ENCODE results near the gene SUSD3.

Gene SUSD3

DNA sequence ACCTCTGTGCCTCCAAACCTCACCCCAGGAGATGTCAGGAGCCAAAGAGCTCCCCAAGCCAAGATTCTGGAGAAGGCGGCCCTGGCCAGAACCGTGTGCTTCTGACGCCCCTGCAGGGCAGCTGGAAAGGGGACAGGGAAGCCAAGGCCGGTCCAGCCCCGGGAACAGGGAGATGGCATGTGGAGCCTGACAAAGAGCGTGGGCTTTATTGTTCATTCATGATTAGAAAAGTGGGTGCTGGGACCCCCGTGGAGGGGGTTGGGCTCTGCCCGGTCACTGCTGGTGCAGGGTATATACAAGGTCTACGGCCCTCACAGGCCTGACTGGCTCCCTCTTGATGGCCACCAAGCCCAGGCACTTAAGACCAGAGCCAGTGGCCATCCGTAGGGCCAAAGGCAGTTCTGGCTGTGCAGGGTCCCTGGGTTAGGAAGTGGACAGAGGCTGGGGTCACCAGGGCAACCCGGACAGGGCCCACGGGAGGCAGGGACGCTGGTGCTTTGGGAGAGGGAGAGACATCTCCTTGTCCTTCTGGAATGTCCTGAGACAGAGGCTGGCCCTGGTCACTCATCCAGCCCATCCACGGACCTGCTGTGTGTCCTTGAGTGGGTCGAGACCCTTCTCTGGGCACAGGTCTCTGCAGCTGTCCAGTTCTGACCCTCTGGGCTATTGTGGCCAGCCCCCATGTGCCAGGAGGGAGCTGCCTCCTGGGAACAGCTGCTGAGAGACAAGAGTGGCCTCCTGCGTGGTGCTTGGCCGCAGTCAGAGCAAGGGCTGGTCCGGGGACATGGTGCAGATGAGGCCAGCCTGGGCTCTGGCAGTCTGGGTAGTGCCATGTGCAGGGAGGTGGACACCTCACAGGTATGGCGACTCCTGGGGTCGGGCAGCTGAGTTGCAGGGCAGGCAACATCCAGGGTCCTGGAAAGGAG lies 63.1 kb downstream of the SUSD3 start:
- in situ Hi-C loops (cut with HindIII; ENCODE audit: low sequenced_read_pairs) = no loop called here

DNA sequence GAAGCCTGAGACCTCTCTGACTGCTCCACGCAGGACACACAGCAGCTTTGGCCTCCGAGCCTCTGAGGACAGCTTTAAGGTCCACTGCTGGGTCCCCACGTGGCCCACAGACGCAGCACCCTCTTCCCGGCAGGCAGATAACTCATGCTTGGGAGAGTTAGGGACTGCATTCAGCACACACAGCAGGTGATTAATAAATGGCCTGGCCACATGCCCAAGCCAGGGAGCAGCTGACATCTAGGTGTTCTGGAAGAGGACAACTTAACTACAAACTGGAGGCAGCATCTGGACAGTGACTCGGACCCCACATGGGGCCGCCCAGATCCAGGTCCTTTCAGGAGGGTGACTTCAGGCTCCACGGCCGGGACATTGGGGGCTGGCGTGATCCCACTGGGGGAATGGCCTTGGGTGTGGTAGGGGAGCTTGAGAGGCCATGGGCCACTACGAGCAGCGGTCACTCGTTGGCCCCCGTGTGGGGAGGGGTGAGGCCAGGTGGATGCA lies 64.3 kb downstream of the SUSD3 start:
- in situ Hi-C loops (cut with HindIII; ENCODE audit: low sequenced_read_pairs) = no loop called here

DNA sequence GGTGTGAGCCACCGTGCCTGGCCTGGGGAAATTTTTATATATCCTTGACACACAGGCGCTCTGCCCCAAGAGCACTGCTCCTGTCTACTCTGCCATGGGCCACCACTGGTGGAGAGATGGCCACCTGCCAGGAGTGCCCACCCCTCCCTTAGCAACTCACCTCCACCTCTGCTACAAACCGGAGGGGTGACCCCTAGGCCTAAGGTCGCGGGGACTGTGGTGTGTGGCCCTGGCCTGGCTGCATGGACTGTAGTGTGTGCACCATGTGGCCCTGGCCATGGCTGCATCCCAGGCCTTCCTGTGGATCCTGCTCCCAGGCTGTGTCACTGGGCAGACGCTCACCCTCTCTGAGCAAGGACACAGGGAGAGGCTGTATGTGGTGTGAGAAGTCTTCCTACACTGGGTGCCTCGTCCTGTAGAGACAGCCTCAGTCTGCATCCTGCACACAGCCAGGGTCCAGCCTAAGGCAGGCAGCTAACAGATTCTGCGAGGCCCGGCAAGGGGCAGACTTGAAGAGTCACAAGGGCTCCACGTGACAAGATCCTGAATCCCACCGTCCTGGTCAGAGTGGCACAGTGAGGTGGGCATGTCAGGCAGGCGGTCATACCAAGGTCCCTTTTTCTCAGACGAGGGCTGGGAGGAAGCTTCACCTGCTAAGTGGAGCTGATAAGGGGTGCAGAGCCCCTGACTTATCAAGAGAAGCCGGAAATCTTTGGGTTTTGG lies 65.2 kb downstream of the SUSD3 start:
- in situ Hi-C loops (cut with HindIII; ENCODE audit: low sequenced_read_pairs) = no loop called here

DNA sequence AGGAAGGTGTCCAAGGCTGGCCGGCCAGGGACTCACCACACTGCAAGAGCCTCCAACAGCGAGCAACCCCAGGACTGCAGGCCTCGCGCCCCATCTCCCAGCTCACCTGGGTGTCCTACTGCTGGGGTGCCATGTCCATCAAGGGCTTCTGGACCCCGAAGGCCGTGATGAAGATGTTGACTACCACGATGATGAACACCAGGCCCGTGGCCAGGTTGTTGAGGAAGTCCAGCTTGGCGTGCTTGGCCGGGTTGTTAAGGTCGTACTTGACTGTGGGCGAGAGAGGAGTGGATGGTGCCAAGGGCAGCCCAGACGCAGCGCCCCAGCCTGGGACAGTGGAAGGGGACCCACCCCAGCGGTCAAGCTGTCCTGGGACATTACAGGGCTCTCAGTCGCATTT lies 66.3 kb downstream of the SUSD3 start:
- in situ Hi-C loops (cut with HindIII; ENCODE audit: low sequenced_read_pairs) = no loop called here

DNA sequence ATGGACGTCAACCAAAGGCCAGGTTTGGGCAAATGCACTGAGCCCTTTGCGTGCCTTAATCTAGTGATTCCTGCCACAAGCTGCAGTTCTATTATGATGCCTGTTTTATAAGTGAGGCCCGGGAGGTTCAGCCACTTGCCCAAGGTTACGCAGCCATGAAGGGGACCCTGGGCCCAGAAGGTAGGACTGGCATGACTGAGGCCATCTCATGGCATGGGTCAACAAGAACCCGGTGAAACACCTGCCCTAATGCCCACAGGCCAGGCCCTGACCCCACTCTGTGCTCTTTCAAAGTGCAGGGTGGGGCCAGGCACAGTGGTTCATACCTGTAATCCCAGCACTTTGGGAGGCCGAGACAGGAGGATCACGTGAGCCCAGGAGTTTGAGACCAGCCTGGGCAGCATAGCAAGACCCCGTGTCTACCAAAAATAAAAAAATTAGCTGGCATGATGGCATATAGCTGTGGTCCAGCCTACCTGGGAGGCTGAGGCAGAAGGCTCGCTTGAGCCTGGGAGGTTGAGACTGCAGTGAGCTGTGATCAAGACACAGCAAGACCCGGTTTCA lies 66.9 kb downstream of the SUSD3 start:
- in situ Hi-C loops (cut with HindIII; ENCODE audit: low sequenced_read_pairs) = no loop called here

DNA sequence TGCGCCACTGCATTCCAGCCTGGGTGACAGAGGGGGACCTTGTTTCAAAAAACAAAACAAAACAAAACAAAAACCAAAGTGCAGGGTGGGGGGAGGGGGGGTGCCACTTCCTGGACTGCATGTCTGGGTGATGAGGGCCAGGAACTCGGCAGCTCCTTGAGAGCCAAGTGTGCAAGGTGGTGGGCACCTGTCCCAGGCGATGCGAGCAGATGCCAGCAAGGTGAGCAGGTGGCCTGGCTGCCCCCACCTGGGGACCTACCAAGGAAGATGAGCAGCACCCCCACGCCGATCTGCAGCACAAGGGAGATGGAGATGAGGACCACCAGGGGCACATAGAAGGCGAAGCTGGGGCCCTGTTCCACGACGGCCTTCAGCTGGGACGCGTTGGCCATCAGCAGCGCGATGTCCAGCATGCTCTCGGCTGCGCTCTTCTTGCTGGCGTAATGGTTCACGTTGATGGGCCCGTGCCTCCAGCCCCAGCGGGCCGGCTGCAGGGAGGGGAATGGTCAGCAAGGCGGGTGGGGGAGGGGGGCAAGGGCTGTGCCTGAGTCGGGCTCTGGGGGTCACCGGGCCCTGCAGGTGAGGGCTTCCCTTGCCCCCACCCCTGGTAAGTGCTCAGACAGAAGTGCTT lies 67.8 kb downstream of the SUSD3 start:
- in situ Hi-C loops (cut with HindIII; ENCODE audit: low sequenced_read_pairs) = no loop called here

DNA sequence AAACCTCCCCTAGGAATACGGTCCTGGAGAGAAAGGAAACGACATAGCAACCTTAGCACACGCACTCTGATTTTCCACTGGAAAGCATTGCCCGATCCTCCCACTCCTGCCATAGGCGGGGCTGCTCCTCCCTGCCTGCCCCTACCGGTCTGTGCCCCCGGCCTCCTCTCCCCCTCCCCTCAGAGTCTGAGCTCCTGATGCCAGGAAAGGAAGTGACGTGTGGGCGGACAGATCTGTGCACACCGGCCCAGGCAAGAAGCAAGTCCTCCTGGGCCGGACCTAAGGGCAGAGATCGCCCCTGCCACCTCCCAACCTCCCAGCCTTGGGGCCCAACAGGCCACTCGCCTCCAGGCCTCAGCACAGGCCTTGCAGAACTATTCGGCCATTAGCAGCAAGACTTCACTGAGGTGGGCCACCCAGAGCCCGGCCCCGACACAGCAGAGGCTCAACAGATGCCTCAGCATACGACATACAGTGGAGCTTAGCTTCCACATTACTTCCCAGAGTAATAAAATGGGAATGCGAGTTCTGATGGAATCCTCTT lies 68.4 kb downstream of the SUSD3 start:
- in situ Hi-C loops (cut with HindIII; ENCODE audit: low sequenced_read_pairs) = no loop called here

DNA sequence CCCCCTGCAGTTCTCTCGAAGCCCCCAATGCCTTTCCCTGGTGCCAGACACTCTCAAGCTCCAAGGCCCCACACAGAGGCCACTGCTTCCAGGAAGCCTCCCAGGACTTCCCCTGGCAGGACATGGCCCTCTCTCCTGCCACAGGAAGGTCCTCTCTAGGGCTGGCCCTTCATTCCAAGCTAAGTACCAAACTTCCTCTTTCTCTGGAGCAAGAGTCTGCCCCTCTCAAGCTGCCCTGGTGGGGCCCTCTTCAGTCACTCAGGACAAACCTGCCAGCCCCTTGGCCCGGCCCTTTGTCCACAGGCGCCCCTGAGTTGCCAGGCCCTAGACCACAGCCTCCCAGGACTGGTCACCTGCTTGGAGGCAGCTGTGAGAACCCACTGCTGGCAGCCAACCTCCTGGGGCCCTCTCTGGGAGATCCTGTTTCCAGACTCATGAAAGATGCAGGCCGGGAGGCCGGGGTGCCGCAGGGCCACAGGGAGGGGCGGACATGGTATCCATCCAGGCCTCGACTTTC lies 69.0 kb downstream of the SUSD3 start:
- in situ Hi-C loops (cut with HindIII; ENCODE audit: low sequenced_read_pairs) = no loop called here

DNA sequence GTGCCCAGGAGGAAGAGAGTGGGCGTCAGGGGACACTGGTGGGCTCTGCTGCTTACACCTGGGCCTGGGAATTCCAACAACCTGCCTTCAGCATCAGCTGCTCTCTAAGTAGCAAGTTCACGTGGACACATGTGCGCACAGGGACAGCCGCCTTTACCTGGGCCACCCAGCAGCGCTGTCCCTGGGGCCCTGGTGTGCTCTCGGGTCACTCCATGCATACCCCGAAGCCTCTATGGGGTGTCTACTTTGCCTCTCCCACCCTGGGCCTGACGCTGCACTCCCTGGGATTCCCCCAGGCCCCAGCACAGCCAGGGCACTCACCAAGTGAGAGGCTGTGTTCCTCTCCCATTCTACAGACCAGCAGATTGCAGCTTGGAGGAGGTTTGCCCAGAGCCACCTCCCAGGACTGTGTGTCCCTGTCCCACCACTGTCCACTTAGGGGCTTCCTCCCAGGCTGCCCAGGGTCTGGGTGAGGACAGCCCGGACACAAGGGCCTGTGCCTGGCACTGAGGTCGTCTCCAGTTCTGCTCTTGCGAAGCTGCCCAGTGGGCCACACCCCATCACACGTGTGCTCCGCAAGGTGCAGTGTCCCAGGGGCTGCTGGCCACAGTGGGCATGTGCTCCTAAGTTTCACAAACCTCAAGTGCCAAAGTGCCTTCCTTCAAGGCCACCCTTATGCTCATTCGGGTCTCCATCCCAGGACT lies 69.7 kb downstream of the SUSD3 start:
- in situ Hi-C loops (cut with HindIII; ENCODE audit: low sequenced_read_pairs) = no loop called here

DNA sequence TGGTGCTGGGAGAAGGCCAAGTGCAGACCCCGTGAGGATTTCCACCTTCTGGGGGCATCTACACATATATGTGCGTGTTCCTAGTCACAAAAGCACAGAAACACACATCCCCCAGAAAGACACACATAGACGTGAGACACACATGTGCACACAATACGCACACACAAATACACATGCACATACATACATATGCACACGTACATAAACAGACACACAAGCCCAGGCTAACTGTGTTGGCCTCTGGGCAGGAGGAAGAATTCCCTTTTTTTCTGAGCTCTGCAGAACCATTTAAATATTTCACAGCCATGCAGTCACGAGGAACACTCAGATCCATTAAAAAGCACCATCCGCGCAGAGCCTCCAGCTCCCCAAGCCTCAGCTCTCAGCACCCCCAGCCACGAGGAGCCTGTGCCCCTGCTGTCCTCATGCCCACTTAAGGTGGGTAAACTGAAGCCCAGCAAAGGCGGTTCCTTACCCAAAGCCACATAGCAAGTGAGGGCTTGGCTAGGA lies 70.3 kb downstream of the SUSD3 start:
- in situ Hi-C loops (cut with HindIII; ENCODE audit: low sequenced_read_pairs) = no loop called here

DNA sequence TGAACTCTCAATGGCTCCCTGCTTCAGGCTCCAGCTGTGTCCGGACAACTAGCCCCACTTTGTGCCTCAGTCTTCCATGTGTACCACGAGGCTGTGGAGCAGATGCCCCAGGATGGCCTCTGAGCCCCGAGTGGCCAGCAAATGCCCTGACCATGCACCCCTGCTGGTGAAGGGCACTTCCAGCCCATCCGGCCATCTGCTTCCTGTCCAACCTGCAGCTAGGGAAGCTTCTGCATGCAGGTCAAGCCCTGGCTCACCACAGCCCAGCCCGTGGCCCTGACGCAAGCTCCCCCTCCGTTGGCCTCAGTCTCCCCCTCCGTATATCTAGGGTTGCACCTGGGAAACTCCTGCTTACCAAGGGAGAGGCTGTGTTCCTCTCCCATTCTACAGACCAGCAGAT lies 70.8 kb downstream of the SUSD3 start:
- in situ Hi-C loops (cut with HindIII; ENCODE audit: low sequenced_read_pairs) = no loop called here

DNA sequence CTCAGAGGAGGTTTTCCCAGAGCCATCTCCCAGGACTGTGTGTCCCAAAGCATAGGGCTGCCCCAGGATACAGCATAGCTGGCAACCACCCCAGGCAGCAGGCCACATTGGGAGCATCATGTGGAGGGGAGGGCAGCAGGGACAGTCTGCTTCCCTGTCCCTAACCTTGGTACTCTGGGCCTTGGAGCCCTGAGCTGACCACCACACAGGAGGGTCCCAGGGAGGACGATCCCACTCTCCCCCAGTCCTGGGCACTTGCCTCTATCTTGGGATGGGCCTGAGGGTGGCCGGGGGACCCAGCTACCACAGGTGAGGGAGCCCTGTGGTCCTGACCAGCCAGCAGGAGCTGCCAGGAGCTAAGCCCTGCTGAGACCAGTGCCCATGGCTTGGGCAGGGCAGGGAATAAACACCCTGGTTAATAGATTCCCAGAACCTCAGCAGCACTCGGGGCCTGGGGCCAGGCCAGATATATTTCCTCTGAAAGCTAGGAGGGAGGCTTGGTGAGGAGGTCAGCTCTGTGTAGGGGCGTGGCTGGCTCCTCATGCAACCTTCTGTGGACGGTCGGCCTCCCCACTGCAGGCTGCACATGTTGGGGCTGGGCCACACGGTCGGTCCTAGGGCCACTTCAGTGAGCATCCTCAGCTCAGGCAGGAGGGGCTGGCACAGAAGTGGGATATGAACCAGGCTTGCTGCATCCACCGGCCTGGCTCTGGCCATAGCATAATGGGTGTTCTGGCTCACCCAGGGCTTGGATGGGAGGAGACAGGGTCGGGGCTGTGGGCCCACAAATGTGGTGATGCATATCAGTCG lies 71.4 kb downstream of the SUSD3 start:
- in situ Hi-C loops (cut with HindIII; ENCODE audit: low sequenced_read_pairs) = no loop called here

DNA sequence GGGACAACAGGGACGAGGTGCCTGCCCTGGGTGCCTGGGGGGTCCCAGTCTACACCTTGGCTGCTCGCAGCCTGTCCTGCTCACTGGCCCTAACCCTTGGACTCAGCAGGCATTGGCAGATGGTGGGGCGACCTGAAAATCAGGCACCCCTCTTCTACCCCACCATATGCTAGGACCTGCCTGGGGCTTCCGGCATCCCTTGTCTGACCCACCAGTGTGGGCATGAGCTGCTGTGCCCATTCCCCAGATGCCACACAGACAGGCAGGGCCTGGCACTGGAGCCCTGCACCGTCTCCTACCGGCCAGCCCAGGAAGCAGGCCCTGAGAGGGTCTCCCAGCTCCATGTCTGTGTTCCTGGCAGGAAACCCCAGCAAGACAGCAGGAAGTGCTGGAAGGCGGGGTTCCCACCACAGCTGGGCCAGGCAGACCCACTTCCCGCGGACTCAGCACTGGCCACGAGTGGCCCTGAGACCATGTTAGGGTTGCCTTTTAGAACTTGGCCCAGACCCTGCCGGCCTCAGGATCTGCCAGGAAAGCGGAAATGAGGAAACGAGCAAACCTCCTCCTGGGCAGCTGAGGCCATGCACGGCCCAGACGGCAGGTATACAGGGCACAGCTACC lies 72.5 kb downstream of the SUSD3 start:
- in situ Hi-C loops (cut with HindIII; ENCODE audit: low sequenced_read_pairs) = no loop called here

DNA sequence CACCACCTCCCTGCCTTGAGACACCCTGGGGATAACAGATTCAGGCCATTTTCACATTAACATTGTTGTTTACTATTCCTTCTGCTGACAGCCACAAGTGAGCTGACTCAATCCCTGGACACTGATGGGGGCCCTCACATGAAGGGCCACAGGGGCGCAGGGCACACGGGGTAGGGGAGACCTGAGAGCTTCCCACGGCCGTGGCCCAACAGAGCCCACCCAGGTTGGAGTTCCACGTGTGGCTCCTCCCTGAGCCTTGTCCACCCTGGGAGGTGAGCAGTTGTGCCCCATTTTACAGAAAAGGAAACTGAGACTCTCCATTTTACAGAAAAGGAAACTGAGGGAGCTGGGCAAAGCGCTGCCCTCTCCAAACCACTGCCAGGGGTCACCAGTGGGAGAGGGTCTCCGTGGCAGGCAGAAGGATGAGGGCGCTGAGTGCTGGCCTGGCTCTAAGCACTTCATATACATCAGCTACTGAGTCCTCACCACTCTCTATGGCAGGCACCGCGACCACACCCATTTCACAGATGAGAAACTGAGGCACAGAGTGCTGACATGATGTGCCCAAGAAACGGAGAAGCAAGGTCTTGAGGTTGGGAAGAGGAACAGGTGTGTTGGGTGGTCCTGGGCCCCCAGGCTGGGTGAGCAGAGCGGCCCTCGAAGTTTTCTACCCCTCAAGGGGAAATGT lies 73.2 kb downstream of the SUSD3 start:
- in situ Hi-C loops (cut with HindIII; ENCODE audit: low sequenced_read_pairs) = no loop called here

DNA sequence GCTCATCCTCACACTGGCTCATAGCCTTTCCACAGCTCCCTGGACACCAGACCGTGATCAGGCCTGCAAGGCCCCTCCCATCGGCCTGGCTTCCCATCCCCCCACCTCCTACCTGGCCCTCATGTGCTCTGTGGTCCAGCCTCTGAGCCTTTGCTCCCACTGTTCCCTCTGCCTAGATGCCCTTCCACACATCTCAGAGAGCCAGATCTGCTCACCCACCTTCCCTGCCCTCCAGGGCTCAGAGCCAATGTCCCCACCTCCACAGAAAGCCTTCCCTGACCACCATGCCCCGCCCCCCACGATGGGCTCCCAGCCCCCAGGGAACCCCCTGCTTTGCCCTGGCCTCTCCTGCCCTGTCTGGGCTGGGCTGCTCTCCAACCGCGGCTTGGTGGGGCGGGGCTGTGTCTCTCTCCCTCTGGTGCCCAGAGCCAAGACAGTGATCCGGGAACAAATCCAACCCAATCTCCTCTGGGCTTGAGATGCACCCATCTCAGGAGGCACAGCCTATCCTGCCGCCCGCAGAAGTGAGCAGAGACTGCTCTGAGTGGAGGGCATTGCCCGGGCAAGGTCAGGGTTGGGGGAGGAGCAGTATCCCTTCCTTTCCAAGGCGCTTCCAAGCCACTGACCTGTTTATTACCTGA lies 73.9 kb downstream of the SUSD3 start:
- in situ Hi-C loops (cut with HindIII; ENCODE audit: low sequenced_read_pairs) = no loop called here

DNA sequence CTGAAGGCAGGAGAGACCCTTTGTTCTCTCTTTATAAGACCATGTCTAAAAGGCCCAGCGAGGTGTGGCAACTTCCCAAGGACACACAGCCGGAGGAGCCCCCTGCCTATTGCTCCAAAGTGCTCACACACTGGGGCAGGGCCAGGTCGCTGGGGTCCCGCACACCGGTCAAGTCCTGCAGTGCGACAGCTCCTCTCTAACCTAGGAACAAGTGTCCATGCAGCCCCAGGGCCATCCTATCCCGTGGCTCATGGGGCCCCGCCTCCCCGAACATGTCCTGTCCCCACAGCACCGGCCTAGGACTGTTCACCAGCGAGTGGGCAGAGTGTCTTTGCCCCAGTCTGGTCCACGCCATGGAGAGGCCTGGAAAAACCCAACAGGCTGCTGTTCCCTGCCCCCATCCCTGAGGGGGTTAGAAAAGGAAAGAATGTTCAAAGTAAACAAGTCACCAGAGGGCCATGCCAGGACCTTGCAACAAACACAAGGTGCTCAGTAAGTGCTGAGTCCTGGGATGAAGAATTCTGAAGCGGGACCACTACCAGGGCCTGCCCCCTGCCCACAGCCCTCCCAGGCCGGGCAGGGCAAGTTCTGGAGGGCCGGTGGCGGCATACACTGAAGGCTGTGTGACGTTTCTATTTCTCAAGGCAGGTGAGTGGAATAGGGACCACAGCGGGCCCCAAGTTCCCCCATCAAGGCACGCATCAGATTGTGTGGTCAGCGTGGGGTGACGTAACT lies 74.6 kb downstream of the SUSD3 start:
- in situ Hi-C loops (cut with HindIII; ENCODE audit: low sequenced_read_pairs) = no loop called here

DNA sequence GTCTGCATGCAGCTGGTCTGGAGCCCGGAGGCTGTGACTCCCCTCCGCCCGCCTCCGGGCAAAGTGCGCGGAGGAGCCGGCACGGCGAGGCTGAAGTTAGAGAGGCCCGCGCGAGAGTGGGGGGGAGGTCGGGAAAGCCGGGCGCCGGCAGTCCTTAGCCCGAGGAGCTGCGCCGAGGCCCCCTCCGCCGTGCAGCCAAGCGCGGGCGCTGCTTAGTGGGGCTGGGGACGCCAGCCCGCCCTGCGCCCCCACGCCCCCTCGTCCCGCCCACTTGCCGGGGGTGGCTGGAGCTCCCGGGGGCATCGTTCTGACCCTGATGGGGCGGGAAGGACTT lies 75.1 kb downstream of the SUSD3 start:
- in situ Hi-C loops (cut with HindIII; ENCODE audit: low sequenced_read_pairs) = no loop called here

Measured in DLD1 (cell line).